PFSK-1 (cell line): ENCODE data around the gene ACP3.

Experiments used
- POLR2AphosphoS5 ChIP-seq: IDR thresholded peaks from 2 replicates; pipeline ENCODE4 v1.6.1; 2012; ENCODE audit warnings: low read depth, mild to moderate bottlenecking, control low read depth, low read length, moderate library complexity
- REST ChIP-seq, 2 experiments: IDR thresholded peaks; 2 replicates each; pipeline versions ENCODE4 v1.6.1 to v1.8.0; 2011 to 2012; ENCODE audit warnings: low read depth in 2 of 2, low read length in 2 of 2, control low read depth in 1 of 2, inconsistent platforms in 1 of 2, mild to moderate bottlenecking in 1 of 2, moderate library complexity in 1 of 2; ENCODE audit not compliant: insufficient read depth in 1 of 2
- SIN3A ChIP-seq: IDR thresholded peaks from 2 replicates; pipeline ENCODE4 v1.6.1; 2012; ENCODE audit warnings: mild to moderate bottlenecking, low read length, moderate library complexity, borderline replicate concordance; ENCODE audit not compliant: insufficient read depth

- TF ChIP-seq REST (IDR thresholded peaks at IDR 0.05; ENCODE audit: insufficient read depth in 1 of 2, low read depth in 2 of 2, low read length in 2 of 2) (no peak), POLR2AphosphoS5 (no peak), SIN3A (no peak)
Measured at GRCh38 chr3:132407025-132407424, 89.8 kb downstream of the ACP3 start.
